ENCODE results near the gene SCN1B.

Gene SCN1B

GRCh38 chr19:35084509-35084762 lies 54.2 kb downstream of the SCN1B start:
- no peak for TF ChIP-seq FOXK2 (IDR thresholded peaks at IDR 0.05)
- no peak for TF ChIP-seq CTBP1 (IDR thresholded peaks at IDR 0.05; ENCODE audit: borderline replicate concordance)
- no peak for TF ChIP-seq PKNOX1 (IDR thresholded peaks at IDR 0.05)
- no peak for TF ChIP-seq FOXA1 (IDR thresholded peaks at IDR 0.05)
- no peak for TF ChIP-seq ELF4 (IDR thresholded peaks at IDR 0.05)
- TF ChIP-seq HDGF (IDR thresholded peaks at IDR 0.05; ENCODE audit: borderline replicate concordance) = no peak
- TF ChIP-seq SUZ12 (IDR thresholded peaks at IDR 0.05) = no peak
- TF ChIP-seq BHLHE40 (IDR thresholded peaks at IDR 0.05; ENCODE audit: borderline replicate concordance) = no peak
- no peak for TF ChIP-seq TARDBP (IDR thresholded peaks at IDR 0.05)
- TF ChIP-seq FOXM1 (IDR thresholded peaks at IDR 0.05; ENCODE audit: borderline replicate concordance) = no peak
- no peak for TF ChIP-seq L3MBTL2 (conservative IDR thresholded peaks at IDR 0.05)
- TF ChIP-seq LEF1 (IDR thresholded peaks at IDR 0.05; ENCODE audit: borderline replicate concordance) = no peak
- no peak for TF ChIP-seq SP1 (IDR thresholded peaks at IDR 0.05)
- no peak for TF ChIP-seq ARNT (IDR thresholded peaks at IDR 0.05)
- no peak for TF ChIP-seq NFRKB (IDR thresholded peaks at IDR 0.05)
- DNase-seq (ENCODE audit: extremely low spot score) = no peak
- CTCF ChIA-PET = no interaction called here
- POLR2A ChIA-PET = no interaction called here

- DNase-seq (ENCODE audit: extremely low spot score) = no peak
- TF ChIP-seq TARDBP (IDR thresholded peaks at IDR 0.05) (no peak), LEF1 (IDR thresholded peaks at IDR 0.05; ENCODE audit: borderline replicate concordance) (no peak), ZNF384 (IDR thresholded peaks at IDR 0.05) (no peak), ARNT (IDR thresholded peaks at IDR 0.05) (no peak), CTBP1 (IDR thresholded peaks at IDR 0.05; ENCODE audit: borderline replicate concordance) (no peak), L3MBTL2 (conservative IDR thresholded peaks at IDR 0.05) (no peak), FOXM1 (IDR thresholded peaks at IDR 0.05; ENCODE audit: borderline replicate concordance) (no peak), SP1 (IDR thresholded peaks at IDR 0.05) (no peak), FOXK2 (IDR thresholded peaks at IDR 0.05) (no peak), HDGF (IDR thresholded peaks at IDR 0.05; ENCODE audit: borderline replicate concordance) (no peak), BHLHE40 (IDR thresholded peaks at IDR 0.05; ENCODE audit: borderline replicate concordance) (no peak), ELF4 (IDR thresholded peaks at IDR 0.05) (no peak), NFRKB (IDR thresholded peaks at IDR 0.05) (no peak), SUZ12 (IDR thresholded peaks at IDR 0.05) (no peak), FOXA1 (IDR thresholded peaks at IDR 0.05) (no peak), PKNOX1 (IDR thresholded peaks at IDR 0.05) (no peak)
- CTCF ChIA-PET = interaction anchor here (1.2 to 1.4 kb wide), 2 partner anchors 19 to 42 kb away, joined by 4 to 5 read pairs; no protein-coding TSS in a partner anchor
- POLR2A ChIA-PET = no interaction called here
These were observed 55.7 kb downstream of the SCN1B start for GRCh38 chr19:35085947-35086346.

GRCh38 chr19:35086455-35086854 lies 56.2 kb downstream of the SCN1B start:
- ChIA-PET POLR2A (no interaction called here), CTCF (interaction anchor here (1.2 to 1.4 kb wide), 2 partner anchors 20 to 43 kb away, joined by 4 to 5 read pairs; no protein-coding TSS in a partner anchor)
- no peak for DNase-seq (ENCODE audit: extremely low spot score)
- TF ChIP-seq FOXK2 (IDR thresholded peaks at IDR 0.05) (no peak), BHLHE40 (IDR thresholded peaks at IDR 0.05; ENCODE audit: borderline replicate concordance) (no peak), TARDBP (IDR thresholded peaks at IDR 0.05) (no peak), ARNT (IDR thresholded peaks at IDR 0.05) (no peak), FOXM1 (IDR thresholded peaks at IDR 0.05; ENCODE audit: borderline replicate concordance) (no peak), PKNOX1 (IDR thresholded peaks at IDR 0.05) (no peak), L3MBTL2 (conservative IDR thresholded peaks at IDR 0.05) (no peak), SUZ12 (IDR thresholded peaks at IDR 0.05) (no peak), NFRKB (IDR thresholded peaks at IDR 0.05) (no peak), FOXA1 (IDR thresholded peaks at IDR 0.05) (no peak), ELF4 (IDR thresholded peaks at IDR 0.05) (no peak), SP1 (IDR thresholded peaks at IDR 0.05) (no peak), CTBP1 (IDR thresholded peaks at IDR 0.05; ENCODE audit: borderline replicate concordance) (no peak), LEF1 (IDR thresholded peaks at IDR 0.05; ENCODE audit: borderline replicate concordance) (no peak), ZNF384 (IDR thresholded peaks at IDR 0.05) (no peak), HDGF (IDR thresholded peaks at IDR 0.05; ENCODE audit: borderline replicate concordance) (no peak)

- TF ChIP-seq ELF4 (IDR thresholded peaks at IDR 0.05) (no peak), FOXM1 (IDR thresholded peaks at IDR 0.05; ENCODE audit: borderline replicate concordance) (no peak), SUZ12 (IDR thresholded peaks at IDR 0.05) (no peak), HDGF (IDR thresholded peaks at IDR 0.05; ENCODE audit: borderline replicate concordance) (no peak), L3MBTL2 (conservative IDR thresholded peaks at IDR 0.05) (no peak), CTBP1 (IDR thresholded peaks at IDR 0.05; ENCODE audit: borderline replicate concordance) (no peak), LEF1 (IDR thresholded peaks at IDR 0.05; ENCODE audit: borderline replicate concordance) (no peak), ZNF384 (IDR thresholded peaks at IDR 0.05) (no peak), BHLHE40 (IDR thresholded peaks at IDR 0.05; ENCODE audit: borderline replicate concordance) (no peak), TARDBP (IDR thresholded peaks at IDR 0.05) (no peak), ARNT (IDR thresholded peaks at IDR 0.05) (no peak), PKNOX1 (IDR thresholded peaks at IDR 0.05) (no peak), FOXK2 (IDR thresholded peaks at IDR 0.05) (no peak), SP1 (IDR thresholded peaks at IDR 0.05) (no peak), NFRKB (IDR thresholded peaks at IDR 0.05) (no peak), FOXA1 (IDR thresholded peaks at IDR 0.05) (no peak)
- CTCF ChIA-PET = interaction anchor here (1.2 kb wide), 1 partner anchor 44 kb away, joined by 4 read pairs; no protein-coding TSS in a partner anchor
- POLR2A ChIA-PET = no interaction called here
- no peak for DNase-seq (ENCODE audit: extremely low spot score)
These were observed 57.1 kb downstream of the SCN1B start for GRCh38 chr19:35087393-35087792.

GRCh38 chr19:35088131-35088913 lies 58.1 kb downstream of the SCN1B start:
- DNase-seq (ENCODE audit: extremely low spot score) = no peak
- ChIA-PET POLR2A (no interaction called here), CTCF (interaction anchor here (1.0 kb wide), 1 partner anchor 20 kb away, joined by 4 read pairs; no protein-coding TSS in a partner anchor)
- no peak for TF ChIP-seq NFRKB (IDR thresholded peaks at IDR 0.05)
- TF ChIP-seq TARDBP (IDR thresholded peaks at IDR 0.05) = no peak
- TF ChIP-seq SP1 (IDR thresholded peaks at IDR 0.05) = no peak
- TF ChIP-seq L3MBTL2 (conservative IDR thresholded peaks at IDR 0.05) = no peak
- no peak for TF ChIP-seq FOXM1 (IDR thresholded peaks at IDR 0.05; ENCODE audit: borderline replicate concordance)
- TF ChIP-seq SUZ12 (IDR thresholded peaks at IDR 0.05) = no peak
- TF ChIP-seq ZNF384 (IDR thresholded peaks at IDR 0.05) = no peak
- TF ChIP-seq CTBP1 (IDR thresholded peaks at IDR 0.05; ENCODE audit: borderline replicate concordance) = no peak
- no peak for TF ChIP-seq LEF1 (IDR thresholded peaks at IDR 0.05; ENCODE audit: borderline replicate concordance)
- no peak for TF ChIP-seq FOXK2 (IDR thresholded peaks at IDR 0.05)
- no peak for TF ChIP-seq PKNOX1 (IDR thresholded peaks at IDR 0.05)
- TF ChIP-seq HDGF (IDR thresholded peaks at IDR 0.05; ENCODE audit: borderline replicate concordance) = no peak
- TF ChIP-seq FOXA1 (IDR thresholded peaks at IDR 0.05) = no peak
- no peak for TF ChIP-seq BHLHE40 (IDR thresholded peaks at IDR 0.05; ENCODE audit: borderline replicate concordance)

Data from HEK293T (cell line).